H9 (cell line): ENCODE measurements around the gene TMEM266. TPM values are rescaled to one million over a fixed set of nuclear protein-coding genes. Genes with fewer than 3 reads are reported as not detected.

ENCODE experiments used
- DNase-seq: peaks from one replicate; pipeline ENCODE4 v3.0.0-alpha.2; 2017
- H2AFZ ChIP-seq: one replicate; pipeline ENCODE4 v1.6.1; 2013; ENCODE audit warnings: mild to moderate bottlenecking, low read length, control low read depth, moderate library complexity
- H2AK5ac ChIP-seq: 2 replicates; pipeline ENCODE4 v1.6.1; 2013; ENCODE audit warnings: low read length, control low read depth, mixed read lengths; ENCODE audit not compliant: insufficient read length
- H2BK120ac ChIP-seq: one replicate; pipeline ENCODE4 v1.6.1; 2013; ENCODE audit warnings: low read depth, mild to moderate bottlenecking, low read length, control low read depth, inconsistent platforms; ENCODE audit not compliant: poor library complexity, severe bottlenecking
- H2BK12ac ChIP-seq: 2 replicates; pipeline ENCODE4 v1.6.1; 2013; ENCODE audit warnings: low read length, control low read depth, mixed read lengths, low read depth; ENCODE audit not compliant: insufficient read length
- H2BK15ac ChIP-seq: 2 replicates; pipeline ENCODE4 v1.6.1; 2013; ENCODE audit warnings: low read depth, low read length, control low read depth
- H2BK20ac ChIP-seq: one replicate; pipeline ENCODE4 v1.6.1; 2013; ENCODE audit warnings: low read depth, mild to moderate bottlenecking, low read length, control low read depth, inconsistent platforms; ENCODE audit not compliant: poor library complexity, severe bottlenecking
- H2BK5ac ChIP-seq: 2 replicates; pipeline ENCODE4 v1.6.1; 2013; ENCODE audit warnings: low read length, control low read depth, mixed read lengths; ENCODE audit not compliant: insufficient read length
- H3K14ac ChIP-seq: 2 replicates; pipeline ENCODE4 v1.6.1; 2013; ENCODE audit warnings: low read length, control low read depth; ENCODE audit not compliant: insufficient read depth
- H3K18ac ChIP-seq: 2 replicates; pipeline ENCODE4 v1.6.1; 2013; ENCODE audit warnings: low read depth, mild to moderate bottlenecking, mixed read lengths, low read length, control low read depth; ENCODE audit not compliant: insufficient read length
- H3K23ac ChIP-seq: 2 replicates; pipeline ENCODE4 v1.6.1; 2013; ENCODE audit warnings: low read length, control low read depth, mixed read lengths, low read depth; ENCODE audit not compliant: insufficient read length
- H3K23me2 ChIP-seq: 2 replicates; pipeline ENCODE4 v1.6.1; 2013; ENCODE audit warnings: low read depth, mild to moderate bottlenecking, mixed read lengths, low read length, control low read depth; ENCODE audit not compliant: insufficient read length, poor library complexity, severe bottlenecking
- H3K27ac ChIP-seq: 2 replicates; pipeline ENCODE4 v1.5.1; 2013; ENCODE audit warnings: low read length, control low read depth, mixed read lengths, low read depth; ENCODE audit not compliant: insufficient read length
- H3K27me3 ChIP-seq: 2 replicates; pipeline ENCODE4 v1.6.1; 2013; ENCODE audit warnings: low read length, control low read depth, inconsistent platforms; ENCODE audit not compliant: insufficient read depth
- H3K4ac ChIP-seq: 2 replicates; pipeline ENCODE4 v1.6.1; 2013; ENCODE audit warnings: low read depth, mild to moderate bottlenecking, control low read depth, inconsistent platforms, low read length, moderate library complexity
- H3K4me1 ChIP-seq: 2 replicates; pipeline ENCODE4 v1.6.1; 2013; ENCODE audit warnings: low read length, control low read depth, inconsistent platforms; ENCODE audit not compliant: insufficient read depth
- H3K4me2 ChIP-seq: 2 replicates; pipeline ENCODE4 v1.6.1; 2013; ENCODE audit warnings: low read length, control low read depth, mixed read lengths; ENCODE audit not compliant: insufficient read length, insufficient read depth
- H3K56ac ChIP-seq: 2 replicates; pipeline ENCODE4 v1.6.1; 2013; ENCODE audit warnings: low read depth, mild to moderate bottlenecking, mixed read lengths, low read length, control low read depth; ENCODE audit not compliant: insufficient read length
- H3K79me1 ChIP-seq: 2 replicates; pipeline ENCODE4 v1.6.1; 2013; ENCODE audit warnings: low read depth, mild to moderate bottlenecking, moderate library complexity, low read length, control low read depth, inconsistent platforms; ENCODE audit not compliant: insufficient read depth, poor library complexity, severe bottlenecking
- H3K79me2 ChIP-seq: 2 replicates; pipeline ENCODE4 v1.6.1; 2013; ENCODE audit warnings: low read length, control low read depth, inconsistent platforms; ENCODE audit not compliant: insufficient read depth
- H3K9ac ChIP-seq: 2 replicates; pipeline ENCODE4 v1.6.1; 2013; ENCODE audit warnings: low read length, control low read depth, mixed read lengths; ENCODE audit not compliant: insufficient read length; ENCODE audit errors: extremely low read depth
- H3K9me3 ChIP-seq: one replicate; pipeline ENCODE4 v1.6.1; 2013; ENCODE audit warnings: low read depth, low read length, inconsistent platforms; ENCODE audit not compliant: control insufficient read depth
- H3T11ph ChIP-seq: one replicate; pipeline ENCODE4 v1.6.1; 2013; ENCODE audit warnings: mild to moderate bottlenecking, low read length, control low read depth, inconsistent platforms
- H4K20me1 ChIP-seq: one replicate; pipeline ENCODE4 v1.6.1; 2013; ENCODE audit not compliant: control insufficient read depth, insufficient read length, insufficient read depth
- H4K5ac ChIP-seq: 2 replicates; pipeline ENCODE4 v1.6.1; 2013; ENCODE audit warnings: low read depth, mild to moderate bottlenecking, mixed read lengths, low read length, control low read depth; ENCODE audit not compliant: insufficient read length
- H4K8ac ChIP-seq: replicated peaks from 2 replicates; pipeline ENCODE4 v1.6.1; 2013; ENCODE audit warnings: low read length, control low read depth, mixed read lengths, low read depth; ENCODE audit not compliant: insufficient read length
- H4K91ac ChIP-seq: 2 replicates; pipeline ENCODE4 v1.6.1; 2013; ENCODE audit warnings: low read depth, mild to moderate bottlenecking, moderate library complexity, mixed read lengths, low read length, control low read depth; ENCODE audit not compliant: insufficient read length
- H3K27ac Mint-ChIP-seq, 3 experiments: 2 replicates in 2 of 3; 3 replicates in 1 of 3; pipeline ENCODE4 v1.8.0; 2020 to 2021; ENCODE audit warnings: mixed read lengths in 3 of 3, mild to moderate bottlenecking in 1 of 3, moderate library complexity in 1 of 3
- H3K27me3 Mint-ChIP-seq: 2 replicates; pipeline ENCODE4 v1.8.0; 2021; ENCODE audit warnings: low read depth, mild to moderate bottlenecking, moderate library complexity, mixed read lengths
- H3K36me3 Mint-ChIP-seq, 3 experiments: 2 replicates in 2 of 3; 3 replicates in 1 of 3; pipeline ENCODE4 v1.8.0; 2020 to 2021; ENCODE audit warnings: low read depth in 3 of 3, mixed read lengths in 3 of 3; ENCODE audit not compliant: insufficient read depth in 1 of 3
- H3K4me1 Mint-ChIP-seq, 2 experiments: 2 replicates each; pipeline ENCODE4 v1.8.0; 2020; ENCODE audit warnings: mixed read lengths in 2 of 2
- H3K4me3 Mint-ChIP-seq, 2 experiments: 2 replicates in 1 of 2; 3 replicates in 1 of 2; pipeline ENCODE4 v1.8.0; 2020 to 2021; ENCODE audit warnings: mild to moderate bottlenecking in 2 of 2, mixed read lengths in 2 of 2, moderate library complexity in 1 of 2
- H3K9me3 Mint-ChIP-seq, 2 experiments: 2 replicates in 1 of 2; 3 replicates in 1 of 2; pipeline ENCODE4 v1.8.0; 2020; ENCODE audit warnings: mild to moderate bottlenecking in 2 of 2, mixed read lengths in 2 of 2, moderate library complexity in 1 of 2
- WGBS: extraction: QIAGEN DNeasy Blood & Tissue Kit; methylation state at CpG from one replicate; pipeline ENCODE4 v1.1.7; 2013; ENCODE audit warnings: missing lambda C conversion rate, low lambda C conversion rate, mixed read lengths; ENCODE audit not compliant: insufficient read length; ENCODE audit errors: extremely low coverage; 5-methylcytosine and 5-hydroxymethylcytosine counted together
- total RNA-seq: library from RNA; stranded (reverse); gene quantifications from 2 replicates; pipeline ENCODE4 v1.2.1, GENCODE V29; 2021
- TF ChIP-seq, protein P1 (sequence below): fragments of 200-600 bp; sonication (generic); conservative IDR thresholded peaks from 3 replicates; pipeline ENCODE4 v1.8.0; 2021; ENCODE audit warnings: antibody characterized with exemption, mild to moderate bottlenecking

Gene TMEM266
- total RNA-seq, 1 experiment from 2014 or later: 0.81 TPM

GRCh38 chr15:76199106-76200082 lies 139.6 kb downstream of the TMEM266 start:
- H3K79me2 ChIP-seq: no peaks in the 10 kb centered on the region
- no peaks in the 10 kb centered on the region; the same call in 1 of the 2 replicates for H3K27me3 ChIP-seq
- H2BK120ac ChIP-seq: no peak overlapping the region
- H2BK12ac ChIP-seq: no peak overlapping the region
- Mint-ChIP-seq H3K9me3 (no peaks in the 10 kb centered on the region), H3K4me1 (peaks cover 32 to 35% of the 10 kb centered on the region in 2 experiments), H3K27ac (peak overlapping the region in 1 of 3 experiments; percentile 57; a peak in 2 of 7 replicates), H3K4me3 (no peak overlapping the region; a peak in 1 of 5 replicates), H3K36me3 (no peaks in the 10 kb centered on the region; a peak in 1 of 7 replicates), H3K27me3 (peaks cover 2% of the 10 kb centered on the region; the same call in 1 of the 2 replicates)
- H2AK5ac ChIP-seq: no peak overlapping the region
- no peak overlapping the region for H3K4ac ChIP-seq
- H3K79me1 ChIP-seq: no peaks in the 10 kb centered on the region
- WGBS: no CpG with 5 or more reads among the region's 19 CpGs
- H4K91ac ChIP-seq: no peak overlapping the region
- no peak overlapping the region for H2BK15ac ChIP-seq
- no peak overlapping the region for H3K9ac ChIP-seq
- no peaks in the 10 kb centered on the region for H3K4me1 ChIP-seq
- no peaks in the 10 kb centered on the region for H3K23me2 ChIP-seq
- no peak for DNase-seq
- no peaks in the 10 kb centered on the region for H3K9me3 ChIP-seq
- no peak overlapping the region for H3K56ac ChIP-seq
- no peak overlapping the region for H3K23ac ChIP-seq
- no peak overlapping the region for H4K5ac ChIP-seq
- H2BK20ac ChIP-seq: no peak overlapping the region
- no peak overlapping the region for H4K8ac ChIP-seq
- H3K14ac ChIP-seq: no peak overlapping the region
- no peak overlapping the region for H3T11ph ChIP-seq
- no peak overlapping the region for H2BK5ac ChIP-seq
- H3K27ac ChIP-seq: no peak overlapping the region
- H3K18ac ChIP-seq: no peak overlapping the region
- TF ChIP-seq, protein P1, sequence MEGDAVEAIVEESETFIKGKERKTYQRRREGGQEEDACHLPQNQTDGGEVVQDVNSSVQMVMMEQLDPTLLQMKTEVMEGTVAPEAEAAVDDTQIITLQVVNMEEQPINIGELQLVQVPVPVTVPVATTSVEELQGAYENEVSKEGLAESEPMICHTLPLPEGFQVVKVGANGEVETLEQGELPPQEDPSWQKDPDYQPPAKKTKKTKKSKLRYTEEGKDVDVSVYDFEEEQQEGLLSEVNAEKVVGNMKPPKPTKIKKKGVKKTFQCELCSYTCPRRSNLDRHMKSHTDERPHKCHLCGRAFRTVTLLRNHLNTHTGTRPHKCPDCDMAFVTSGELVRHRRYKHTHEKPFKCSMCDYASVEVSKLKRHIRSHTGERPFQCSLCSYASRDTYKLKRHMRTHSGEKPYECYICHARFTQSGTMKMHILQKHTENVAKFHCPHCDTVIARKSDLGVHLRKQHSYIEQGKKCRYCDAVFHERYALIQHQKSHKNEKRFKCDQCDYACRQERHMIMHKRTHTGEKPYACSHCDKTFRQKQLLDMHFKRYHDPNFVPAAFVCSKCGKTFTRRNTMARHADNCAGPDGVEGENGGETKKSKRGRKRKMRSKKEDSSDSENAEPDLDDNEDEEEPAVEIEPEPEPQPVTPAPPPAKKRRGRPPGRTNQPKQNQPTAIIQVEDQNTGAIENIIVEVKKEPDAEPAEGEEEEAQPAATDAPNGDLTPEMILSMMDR: no peak
- no peaks in the 10 kb centered on the region for H4K20me1 ChIP-seq
- H2AFZ ChIP-seq: no peak overlapping the region
- no peak overlapping the region for H3K4me2 ChIP-seq
